ENCODE measurements around the gene PLAC1. TPM values are rescaled to one million over a fixed set of nuclear protein-coding genes. Genes with fewer than 3 reads are reported as not detected.

Gene PLAC1
- polyA plus RNA-seq, 1 experiment: 0.43 TPM

- Histone ChIP-seq H3K36me3 (ENCODE audit: control insufficient read depth, insufficient read depth, low read length) (no peaks in the 10 kb centered on the region), H3K27me3 (ENCODE audit: control insufficient read depth, insufficient read depth, low read length) (no peaks in the 10 kb centered on the region), H3K4me3 (ENCODE audit: low read depth, low read length) (no peak overlapping the region)
- no peak for DNase-seq (ENCODE audit: low read depth)
- POLR2A ChIA-PET: no interaction called here
- no peak for TF ChIP-seq CTCF (IDR thresholded peaks at IDR 0.05; ENCODE audit: insufficient read depth, low read depth, low read length)
- CTCF ChIA-PET: interaction anchor here (0.6 to 1.9 kb wide), 2 partner anchors 144 to 261 kb away, joined by 3 to 4 read pairs; no protein-coding TSS in a partner anchor
Measured at GRCh38 chrX:134526399-134526798, 131.9 kb downstream of the PLAC1 start.

GRCh38 chrX:134525086-134525792 is 133.0 kb downstream of the PLAC1 start:
- no peak for DNase-seq (ENCODE audit: low read depth)
- POLR2A ChIA-PET: no interaction called here
- no peaks in the 10 kb centered on the region for H3K27me3 ChIP-seq (ENCODE audit: control insufficient read depth, insufficient read depth, low read length)
- no peak for TF ChIP-seq CTCF (IDR thresholded peaks at IDR 0.05; ENCODE audit: insufficient read depth, low read depth, low read length)
- H3K4me3 ChIP-seq (ENCODE audit: low read depth, low read length): no peak overlapping the region
- CTCF ChIA-PET: interaction anchor here (1.9 kb wide), 1 partner anchor 145 kb away, joined by 4 read pairs; no protein-coding TSS in a partner anchor
- no peaks in the 10 kb centered on the region for H3K36me3 ChIP-seq (ENCODE audit: control insufficient read depth, insufficient read depth, low read length)

GRCh38 chrX:134524181-134524580 is 134.1 kb downstream of the PLAC1 start:
- TF ChIP-seq CTCF (IDR thresholded peaks at IDR 0.05; ENCODE audit: insufficient read depth, low read depth, low read length): no peak
- Histone ChIP-seq H3K4me3 (ENCODE audit: low read depth, low read length) (no peak overlapping the region), H3K36me3 (ENCODE audit: control insufficient read depth, insufficient read depth, low read length) (no peaks in the 10 kb centered on the region), H3K27me3 (ENCODE audit: control insufficient read depth, insufficient read depth, low read length) (no peaks in the 10 kb centered on the region)
- DNase-seq (ENCODE audit: low read depth): no peak
- POLR2A ChIA-PET: no interaction called here
- CTCF ChIA-PET: interaction anchor here (0.7 kb wide), 1 partner anchor 259 kb away, joined by 4 read pairs; no protein-coding TSS in a partner anchor

DNA sequence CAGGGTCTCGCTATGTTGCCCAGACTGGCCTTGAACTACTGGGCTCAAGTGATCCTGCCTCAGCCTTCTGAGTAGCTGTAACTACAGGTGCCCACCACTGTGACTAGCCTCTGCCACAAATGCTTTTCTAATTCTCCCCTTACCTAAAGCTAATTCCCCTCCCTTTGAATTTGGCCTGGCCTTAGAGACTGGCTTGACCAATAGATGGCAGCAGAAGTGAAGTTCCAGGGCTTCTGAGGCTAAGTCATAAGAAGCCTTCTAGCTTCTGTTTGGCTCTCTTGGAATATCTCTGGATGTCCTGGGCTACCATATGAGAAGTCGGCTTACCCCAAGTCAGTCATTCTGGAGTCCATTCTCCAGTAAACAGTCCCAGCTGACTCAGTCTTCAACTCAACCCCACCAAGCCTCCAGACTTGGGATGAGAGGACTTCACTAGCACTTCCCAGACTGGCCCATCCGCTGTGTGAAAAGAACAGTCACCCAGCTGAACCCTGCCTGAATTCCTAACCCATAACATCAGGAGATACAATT is 137.3 kb downstream of the PLAC1 start:
- CTCF ChIA-PET: interaction anchor here (0.7 to 2.2 kb wide), 15 partner anchors 9 to 262 kb away, joined by 3 to 27 read pairs (median 4); no protein-coding TSS in a partner anchor
- no peak for DNase-seq (ENCODE audit: low read depth)
- H3K36me3 ChIP-seq (ENCODE audit: control insufficient read depth, insufficient read depth, low read length): no peaks in the 10 kb centered on the region
- POLR2A ChIA-PET: no interaction called here
- no peaks in the 10 kb centered on the region for H3K27me3 ChIP-seq (ENCODE audit: control insufficient read depth, insufficient read depth, low read length)
- no peak overlapping the region for H3K4me3 ChIP-seq (ENCODE audit: low read depth, low read length)
- peak; percentile 64 for TF ChIP-seq CTCF (IDR thresholded peaks at IDR 0.05; ENCODE audit: insufficient read depth, low read depth, low read length)

Small RNAs within 50 kb of the gene (small RNA-seq; reads per million reads assigned to genes)
- gene AC004383.1 (ENCODE audit: insufficient read length, low read depth, low replicate concordance) (not detected), gene MIR450A1 (ENCODE audit: insufficient read length, low read depth, low replicate concordance) (207 reads per million, percentile 94 among the genes with 10 or more reads in this experiment), gene MIR450A2 (ENCODE audit: insufficient read length, low read depth, low replicate concordance) (98.2 reads per million, percentile 91 among the genes with 10 or more reads in this experiment), gene MIR450B (ENCODE audit: insufficient read length, low read depth, low replicate concordance) (540 reads per million, percentile 96 among the genes with 10 or more reads in this experiment), gene MIR503 (ENCODE audit: insufficient read length, low read depth, low replicate concordance) (3,722 reads per million, percentile 98 among the genes with 10 or more reads in this experiment), gene MIR542 (ENCODE audit: insufficient read length, low read depth, low replicate concordance) (2,366 reads per million, percentile 97 among the genes with 10 or more reads in this experiment)

Other genes starting within 250 kb of the PLAC1 start
- gene HPRT1, start 198.3 kb downstream of the PLAC1 start, polyA plus RNA-seq (2011; rRNA removed): 8.8 and 20.6 TPM in 2 replicates
- 14.1 and 15.4 TPM in 2 replicates for gene PABIR2, start 138.7 kb upstream of the PLAC1 start, polyA plus RNA-seq (2011; rRNA removed)